22Rv1 (cell line): ENCODE data around the gene GAREM1.

Experiments used
- H3K27ac ChIP-seq: fragments of 450-650 bp; 2 replicates; pipeline ENCODE4 v1.5.1; 2017
- CTCF ChIP-seq: fragments of 450-650 bp; IDR thresholded peaks from 2 replicates; pipeline ENCODE4 v1.5.1; 2017; ENCODE audit warnings: mild to moderate bottlenecking
- ZFX ChIP-seq: fragments of 450-650 bp; IDR thresholded peaks from 2 replicates; pipeline ENCODE4 v1.6.1; 2017; ENCODE audit warnings: antibody characterized with exemption, borderline replicate concordance

GAREM1 gene

GRCh38 chr18:32287873-32288272, 182.8 kb downstream of the GAREM1 start:
- TF ChIP-seq ZFX (no peak), CTCF (no peak)

GRCh38 chr18:32287249-32287648, 183.4 kb downstream of the GAREM1 start:
- no peak overlapping the region for H3K27ac ChIP-seq
- TF ChIP-seq ZFX, result no peak
- no peak for TF ChIP-seq CTCF

More at GRCh38 chr18:32287873-32288272, 182.8 kb downstream of the GAREM1 start:
- no peak overlapping the region for H3K27ac ChIP-seq

GRCh38 chr18:32286749-32287148, 183.9 kb downstream of the GAREM1 start:
- TF ChIP-seq CTCF, result no peak
- TF ChIP-seq ZFX, result no peak
- H3K27ac ChIP-seq, result no peak overlapping the region

GRCh38 chr18:32284284-32284683, 186.4 kb downstream of the GAREM1 start:
- TF ChIP-seq ZFX (no peak), CTCF (no peak)
- no peak overlapping the region for H3K27ac ChIP-seq

- no peak for TF ChIP-seq CTCF
- no peak for TF ChIP-seq ZFX
Measured at GRCh38 chr18:32280911-32281310, 189.8 kb downstream of the GAREM1 start.

GRCh38 chr18:32280188-32280783, 190.4 kb downstream of the GAREM1 start:
- no peak overlapping the region for H3K27ac ChIP-seq
- TF ChIP-seq ZFX (no peak), CTCF (no peak)

More at GRCh38 chr18:32280911-32281310, 189.8 kb downstream of the GAREM1 start:
- no peak overlapping the region for H3K27ac ChIP-seq

GRCh38 chr18:32278177-32278799, 192.4 kb downstream of the GAREM1 start:
- TF ChIP-seq CTCF (no peak), ZFX (no peak)

More at GRCh38 chr18:32278177-32278799, 192.4 kb downstream of the GAREM1 start:
- no peak overlapping the region for H3K27ac ChIP-seq
